Duodenal mucosa (tissue), 2 donors: ENCODE measurements around the gene CDKN2AIP.

Experiments
- H3K27ac ChIP-seq: one replicate; pipeline ENCODE4 v1.7.0; 2013; ENCODE audit warnings: low read depth, low read length
- H3K27me3 ChIP-seq, 2 donors: one replicate each; pipeline ENCODE4 v1.7.0; 2013; ENCODE audit warnings: low read length in 2 of 2, control low read depth in 1 of 2; ENCODE audit not compliant: insufficient read depth in 2 of 2, control insufficient read depth in 1 of 2
- H3K36me3 ChIP-seq, 2 donors: one replicate each; pipeline ENCODE4 v1.7.0; 2013; ENCODE audit warnings: low read length in 2 of 2, control low read depth in 1 of 2; ENCODE audit not compliant: insufficient read depth in 2 of 2, control insufficient read depth in 1 of 2
- H3K4me1 ChIP-seq, 2 donors: one replicate each; pipeline ENCODE4 v1.7.0; 2013; ENCODE audit warnings: low read length in 2 of 2, control low read depth in 1 of 2; ENCODE audit not compliant: insufficient read depth in 2 of 2, control insufficient read depth in 1 of 2
- H3K4me3 ChIP-seq, 2 donors: one replicate each; pipeline ENCODE4 v1.7.0; 2013; ENCODE audit warnings: low read length in 2 of 2, low read depth in 1 of 2
- H3K9ac ChIP-seq, 2 donors: one replicate each; pipeline ENCODE4 v1.7.0; 2013; ENCODE audit warnings: low read length in 2 of 2, low read depth in 1 of 2
- H3K9me3 ChIP-seq, 2 donors: one replicate each; pipeline ENCODE4 v1.7.0; 2013; ENCODE audit warnings: low read length in 2 of 2, control low read depth in 1 of 2; ENCODE audit not compliant: control insufficient read depth in 1 of 2

Gene CDKN2AIP

DNA sequence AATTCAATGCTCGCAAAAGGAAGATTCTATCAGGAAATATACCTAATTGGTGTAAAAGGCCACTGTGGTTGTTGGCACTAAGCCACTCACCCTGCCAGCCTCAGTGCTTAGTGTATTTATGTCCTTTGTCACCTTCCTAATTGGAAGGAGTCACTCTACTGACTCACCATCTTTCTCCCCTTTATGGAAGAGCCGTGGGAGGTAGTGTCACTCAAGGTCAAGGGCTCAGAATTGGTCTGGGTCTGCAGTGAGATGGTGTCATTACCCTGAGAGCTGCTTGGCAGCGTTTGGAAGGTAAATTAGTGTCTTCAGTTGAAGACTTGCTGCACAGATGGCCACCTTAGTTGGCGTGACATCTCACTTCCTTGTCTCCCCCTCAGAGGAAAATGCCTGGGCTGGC lies 41.7 kb upstream of the CDKN2AIP start:
- peaks cover 11 to 28% of the 10 kb centered on the region in 2 donors for H3K4me1 ChIP-seq

DNA sequence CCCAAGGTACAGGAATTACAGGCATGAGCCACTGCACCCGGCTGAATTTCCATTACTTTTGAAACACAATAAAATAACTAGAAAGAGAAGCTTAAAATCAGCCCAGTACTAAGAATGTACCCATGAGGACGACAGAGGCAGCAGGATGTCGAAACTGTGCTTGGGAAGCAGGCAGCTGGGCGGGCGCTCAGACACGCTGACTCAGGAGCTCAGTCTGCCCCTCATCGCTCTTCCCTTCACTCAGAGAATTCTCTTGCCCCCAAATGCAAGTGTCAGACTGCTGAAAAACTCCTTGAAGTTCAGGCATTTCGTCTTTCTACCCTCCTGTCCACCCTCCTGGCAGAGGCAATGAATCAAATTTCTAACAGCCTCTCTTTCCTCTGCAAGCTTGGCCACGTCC lies 41.0 kb upstream of the CDKN2AIP start:
- H3K4me3 ChIP-seq, result no peak overlapping the region
- no peaks in the 10 kb centered on the region for H3K27me3 ChIP-seq
- no peak overlapping the region for H3K9ac ChIP-seq
- no peaks in the 10 kb centered on the region for H3K36me3 ChIP-seq
- peaks cover 18 to 28% of the 10 kb centered on the region in 2 donors for H3K4me1 ChIP-seq
- no peak overlapping the region for H3K27ac ChIP-seq
- no peaks in the 10 kb centered on the region for H3K9me3 ChIP-seq

More for the DNA sequence above, 41.7 kb upstream of the CDKN2AIP start:
- Histone ChIP-seq H3K4me3 (no peak overlapping the region), H3K9me3 (no peaks in the 10 kb centered on the region), H3K9ac (no peak overlapping the region), H3K27ac (no peak overlapping the region), H3K27me3 (no peaks in the 10 kb centered on the region), H3K36me3 (no peaks in the 10 kb centered on the region)

DNA sequence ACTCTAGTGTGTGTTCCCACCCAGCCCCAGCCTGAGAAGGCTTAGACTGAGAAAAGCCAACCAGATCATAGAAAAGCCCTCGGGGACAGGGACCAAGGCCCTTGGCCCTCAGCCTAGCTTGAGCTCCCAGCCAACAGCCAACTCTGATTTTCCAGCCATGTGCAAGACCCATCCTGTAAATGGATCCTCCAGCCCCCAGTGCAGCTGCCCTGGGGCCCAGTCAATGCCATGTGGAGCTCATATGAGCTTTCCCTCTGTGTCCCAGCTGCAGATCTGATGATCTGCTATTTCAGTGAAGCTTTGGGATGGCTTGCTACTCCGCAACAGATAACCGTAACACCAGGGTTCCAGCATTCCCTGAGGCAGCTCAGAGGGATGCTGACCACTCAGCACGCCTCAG lies 40.5 kb upstream of the CDKN2AIP start:
- no peak overlapping the region for H3K4me3 ChIP-seq
- no peaks in the 10 kb centered on the region for H3K27me3 ChIP-seq
- peaks cover 21 to 32% of the 10 kb centered on the region in 2 donors for H3K4me1 ChIP-seq
- H3K27ac ChIP-seq, result no peak overlapping the region
- H3K9me3 ChIP-seq, result no peaks in the 10 kb centered on the region
- no peaks in the 10 kb centered on the region for H3K36me3 ChIP-seq
- no peak overlapping the region for H3K9ac ChIP-seq

DNA sequence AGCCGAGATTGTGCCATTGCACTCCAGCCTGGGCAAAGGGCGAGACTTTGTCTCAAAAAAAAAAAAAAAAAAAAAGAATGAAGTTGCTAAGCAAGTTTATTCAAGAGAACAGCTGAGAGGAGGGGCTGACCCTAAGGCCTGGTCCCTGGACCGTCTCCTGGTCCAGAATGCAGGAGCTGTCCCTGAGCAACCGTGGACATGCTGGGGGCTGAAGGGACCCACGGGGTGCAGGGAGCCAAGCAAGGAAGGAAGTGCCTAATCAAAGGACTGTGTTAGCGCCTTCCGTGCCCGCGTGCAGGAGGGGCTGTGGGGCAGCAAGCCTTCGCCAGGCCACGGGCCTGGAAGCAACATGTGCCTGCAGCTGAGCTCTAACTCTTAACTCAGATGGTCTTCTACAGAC lies 39.1 kb upstream of the CDKN2AIP start:
- no peaks in the 10 kb centered on the region for H3K27me3 ChIP-seq
- H3K4me1 ChIP-seq, result peaks cover 33 to 40% of the 10 kb centered on the region in 2 donors
- no peaks in the 10 kb centered on the region for H3K9me3 ChIP-seq
- no peak overlapping the region for H3K27ac ChIP-seq
- H3K9ac ChIP-seq, result no peak overlapping the region
- no peaks in the 10 kb centered on the region for H3K36me3 ChIP-seq
- peak overlapping the region in 1 of 2 donors; percentile 40 for H3K4me3 ChIP-seq

DNA sequence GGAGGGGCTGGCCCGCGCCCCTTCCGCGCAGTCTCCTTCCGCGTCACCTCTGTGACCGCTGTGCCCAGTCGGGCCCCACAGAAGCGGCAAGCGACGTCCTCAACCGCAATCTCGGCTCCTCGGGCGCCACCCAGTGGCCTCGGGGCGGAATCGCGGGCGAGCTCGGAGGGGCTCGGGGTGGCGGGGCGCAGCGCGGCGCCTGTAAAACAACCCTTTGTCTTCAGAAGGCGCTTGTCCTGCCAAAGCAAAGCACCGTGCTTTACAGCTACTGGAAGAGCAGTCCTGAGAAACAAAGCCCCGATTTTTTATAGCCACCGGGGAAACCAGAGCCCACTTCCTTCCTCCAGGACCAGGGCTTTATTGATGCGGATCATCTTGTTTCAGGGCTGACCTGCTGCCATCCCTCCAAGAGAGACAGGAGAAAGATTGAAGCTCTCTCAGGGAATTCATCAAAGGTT lies 37.3 kb upstream of the CDKN2AIP start:
- peak overlapping the region; percentile 82 to 85 for H3K9ac ChIP-seq
- peak overlapping the region; percentile 79 to 89 for H3K4me3 ChIP-seq
- peak overlapping the region; percentile 62 for H3K27ac ChIP-seq

GRCh38 chr4:183407635-183408464 lies 36.6 kb upstream of the CDKN2AIP start:
- Histone ChIP-seq H3K9ac (peak overlapping the region; percentile 82 to 85), H3K4me3 (peak overlapping the region; percentile 79 to 89), H3K9me3 (no peaks in the 10 kb centered on the region), H3K36me3 (no peaks in the 10 kb centered on the region), H3K4me1 (peaks cover 29 to 30% of the 10 kb centered on the region in 2 donors), H3K27me3 (no peaks in the 10 kb centered on the region), H3K27ac (peak overlapping the region; percentile 0)

More for the DNA sequence above, 37.3 kb upstream of the CDKN2AIP start:
- no peaks in the 10 kb centered on the region for H3K27me3 ChIP-seq
- no peaks in the 10 kb centered on the region for H3K36me3 ChIP-seq
- peaks cover 32 to 35% of the 10 kb centered on the region in 2 donors for H3K4me1 ChIP-seq
- H3K9me3 ChIP-seq, result no peaks in the 10 kb centered on the region

DNA sequence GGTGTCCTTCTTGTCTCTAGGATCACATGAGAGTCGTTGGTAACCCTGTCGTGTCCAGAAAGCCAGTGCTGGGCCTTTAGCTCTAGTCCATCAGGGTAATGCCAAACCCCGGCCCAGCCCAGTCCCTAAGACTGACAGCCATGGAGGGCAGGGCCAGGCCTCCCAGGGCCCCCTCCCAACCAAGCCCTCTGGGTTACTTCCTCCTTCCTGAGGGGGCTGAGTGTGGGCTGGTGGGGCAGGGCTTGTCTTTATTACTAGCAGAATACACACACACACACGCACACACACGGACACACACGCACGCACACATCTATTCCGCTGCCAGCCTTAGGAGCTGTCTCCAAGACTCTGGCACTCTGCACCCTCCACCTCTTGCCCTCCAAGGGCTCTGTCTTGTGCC lies 35.6 kb upstream of the CDKN2AIP start:
- Histone ChIP-seq H3K9ac (peak overlapping the region; percentile 47 to 82), H3K9me3 (no peaks in the 10 kb centered on the region), H3K4me1 (peaks cover 25 to 30% of the 10 kb centered on the region in 2 donors), H3K4me3 (peak overlapping the region in 1 of 2 donors; percentile 48), H3K27ac (no peak overlapping the region), H3K27me3 (no peaks in the 10 kb centered on the region), H3K36me3 (no peaks in the 10 kb centered on the region)

DNA sequence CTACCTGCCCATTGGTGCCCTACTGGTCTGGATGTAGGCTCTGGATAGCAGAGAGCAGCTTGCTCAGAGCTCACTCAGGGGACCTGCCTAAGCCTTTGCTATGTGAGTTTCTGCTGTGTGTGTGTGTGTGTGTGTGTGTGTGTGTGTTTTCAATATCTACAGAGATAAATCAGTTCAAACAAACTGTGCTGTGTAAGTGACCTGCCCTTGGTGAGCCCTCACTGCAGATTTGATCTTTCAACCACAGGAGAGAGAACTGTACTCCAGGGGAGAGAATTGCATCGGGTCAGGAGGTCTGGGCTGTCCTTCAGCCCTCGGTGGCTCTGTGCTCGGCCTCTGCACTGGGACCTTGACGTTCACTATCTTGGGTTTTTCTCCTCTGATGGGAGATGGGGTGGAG lies 35.0 kb upstream of the CDKN2AIP start:
- peak overlapping the region in 1 of 2 donors; percentile 47 for H3K9ac ChIP-seq
- H3K4me3 ChIP-seq, result no peak overlapping the region
- H3K27me3 ChIP-seq, result no peaks in the 10 kb centered on the region
- H3K9me3 ChIP-seq, result no peaks in the 10 kb centered on the region
- H3K4me1 ChIP-seq, result peaks cover 25 to 30% of the 10 kb centered on the region in 2 donors
- H3K27ac ChIP-seq, result no peak overlapping the region
- no peaks in the 10 kb centered on the region for H3K36me3 ChIP-seq

GRCh38 chr4:183409934-183410333 lies 34.5 kb upstream of the CDKN2AIP start:
- no peaks in the 10 kb centered on the region for H3K36me3 ChIP-seq
- no peak overlapping the region for H3K27ac ChIP-seq
- no peak overlapping the region for H3K9ac ChIP-seq
- H3K4me1 ChIP-seq, result peaks cover 25 to 30% of the 10 kb centered on the region in 2 donors
- no peaks in the 10 kb centered on the region for H3K27me3 ChIP-seq
- no peak overlapping the region for H3K4me3 ChIP-seq
- no peaks in the 10 kb centered on the region for H3K9me3 ChIP-seq

- H3K4me3 ChIP-seq, result no peak overlapping the region
- H3K27ac ChIP-seq, result peak overlapping the region; percentile 3
- no peaks in the 10 kb centered on the region for H3K27me3 ChIP-seq
- no peaks in the 10 kb centered on the region for H3K9me3 ChIP-seq
- no peak overlapping the region for H3K9ac ChIP-seq
- peaks cover 19 to 27% of the 10 kb centered on the region in 2 donors for H3K4me1 ChIP-seq
- H3K36me3 ChIP-seq, result no peaks in the 10 kb centered on the region
Measured at GRCh38 chr4:183411291-183411861, 33.1 kb upstream of the CDKN2AIP start.
